Parathyroid adenoma (tissue), 2 donors: ENCODE measurements around the gene IFT88.

Source experiments
- H2AFZ ChIP-seq: fragments of 300-600 bp; sonication (generic); one replicate; pipeline ENCODE4 v1.7.0; 2017; ENCODE audit warnings: antibody characterized with exemption, mild to moderate bottlenecking
- H3K27ac ChIP-seq: fragments of 300-600 bp; sonication (generic); one replicate; pipeline ENCODE4 v1.7.0; 2017
- H3K27me3 ChIP-seq: fragments of 300-600 bp; sonication (generic); one replicate; pipeline ENCODE4 v1.7.0; 2017; ENCODE audit warnings: low read length; ENCODE audit not compliant: control insufficient read depth, insufficient read depth
- H3K36me3 ChIP-seq: fragments of 300-600 bp; sonication (generic); one replicate; pipeline ENCODE4 v1.7.0; 2017; ENCODE audit warnings: low read length; ENCODE audit not compliant: control insufficient read depth, insufficient read depth
- H3K4me1 ChIP-seq: fragments of 300-600 bp; sonication (generic); one replicate; pipeline ENCODE4 v1.7.0; 2017; ENCODE audit warnings: control low read depth
- H3K4me2 ChIP-seq: fragments of 300-600 bp; sonication (generic); one replicate; pipeline ENCODE4 v1.7.0; 2017; ENCODE audit warnings: low read length
- H3K4me3 ChIP-seq: fragments of 300-600 bp; sonication (generic); one replicate; pipeline ENCODE4 v1.7.0; 2017; ENCODE audit warnings: low read depth, low read length
- H3K79me2 ChIP-seq: fragments of 300-600 bp; sonication (generic); one replicate; pipeline ENCODE4 v1.7.0; 2017; ENCODE audit warnings: control low read depth
- H3K9ac ChIP-seq: fragments of 300-600 bp; sonication (generic); one replicate; pipeline ENCODE4 v1.7.0; 2017; ENCODE audit warnings: mild to moderate bottlenecking
- H3K9me3 ChIP-seq: fragments of 300-600 bp; sonication (generic); one replicate; pipeline ENCODE4 v1.7.0; 2017; ENCODE audit warnings: low read length; ENCODE audit not compliant: control insufficient read depth
- CTCF ChIP-seq: fragments of 300-600 bp; sonication (generic); IDR thresholded peaks from one replicate; pipeline ENCODE4 v1.7.0; 2017; ENCODE audit warnings: antibody characterized with exemption, mild to moderate bottlenecking
- donor health status: primary hyperparathyroidism.

IFT88 gene

GRCh38 chr13:20702530-20702914, 135.6 kb downstream of the IFT88 start:
- no peaks in the 10 kb centered on the region for H3K9me3 ChIP-seq
- H3K27me3 ChIP-seq, result no peaks in the 10 kb centered on the region
- H3K79me2 ChIP-seq, result no peaks in the 10 kb centered on the region
- no peaks in the 10 kb centered on the region for H3K36me3 ChIP-seq
- H3K4me1 ChIP-seq, result peaks cover 2% of the 10 kb centered on the region
- peak overlapping the region; percentile 56 for H3K4me3 ChIP-seq
- H3K9ac ChIP-seq, result no peak overlapping the region
- peak overlapping the region; percentile 98 for H3K4me2 ChIP-seq
- H2AFZ ChIP-seq, result peak overlapping the region; percentile 91
- no peak for TF ChIP-seq CTCF
- no peak overlapping the region for H3K27ac ChIP-seq

GRCh38 chr13:20702915-20703779, 136.2 kb downstream of the IFT88 start, which contains the start of gene IL17D:
TSS of gene IL17D (plus strand) at chr13:20703699. CDS start at chr13:20704002, 303 bp downstream.
- Histone ChIP-seq H3K36me3 (no peaks in the 10 kb centered on the region), H3K27ac (no peak within 1 kb of the TSS), H3K4me1 (peaks cover 2% of the 10 kb centered on the region), H3K4me2 (peak within 1 kb of the TSS; percentile 98), H3K4me3 (peak within 1 kb of the TSS; percentile 56), H2AFZ (peak within 1 kb of the TSS; percentile 91), H3K79me2 (no peaks in the 10 kb centered on the region), H3K9ac (no peak within 1 kb of the TSS), H3K9me3 (no peaks in the 10 kb centered on the region), H3K27me3 (no peaks in the 10 kb centered on the region)
- TF ChIP-seq CTCF, result no peak

GRCh38 chr13:20703780-20704458, 137.0 kb downstream of the IFT88 start:
- Histone ChIP-seq H3K4me3 (no peak overlapping the region), H3K27me3 (no peaks in the 10 kb centered on the region), H3K79me2 (no peaks in the 10 kb centered on the region), H3K9ac (no peak overlapping the region), H2AFZ (no peak overlapping the region), H3K4me2 (no peak overlapping the region), H3K36me3 (no peaks in the 10 kb centered on the region), H3K27ac (no peak overlapping the region), H3K4me1 (peaks cover 2% of the 10 kb centered on the region), H3K9me3 (no peaks in the 10 kb centered on the region)
- TF ChIP-seq CTCF, result peak; percentile 46

- Histone ChIP-seq H3K36me3 (no peaks in the 10 kb centered on the region), H3K27ac (no peak overlapping the region), H2AFZ (peak overlapping the region; percentile 62), H3K4me1 (peaks cover 2% of the 10 kb centered on the region), H3K79me2 (no peaks in the 10 kb centered on the region), H3K4me3 (no peak overlapping the region), H3K27me3 (no peaks in the 10 kb centered on the region), H3K9ac (no peak overlapping the region), H3K4me2 (no peak overlapping the region), H3K9me3 (no peaks in the 10 kb centered on the region)
- TF ChIP-seq CTCF, result no peak
Measured at GRCh38 chr13:20704459-20705069, 137.6 kb downstream of the IFT88 start.
